ENCODE measurements around the gene MEIS2. TPM values are rescaled to one million over a fixed set of nuclear protein-coding genes. Genes with fewer than 3 reads are reported as not detected.

The MEIS2 gene
- total and polyA plus RNA-seq, 2 of the 13 experiments (the other 11 are each of a cell fraction or from before 2014, with no cell fraction given), result 10.7 to 12.4 TPM

- no peak for TF ChIP-seq DNMT3B (CRISPR knock-in tag; conservative IDR thresholded peaks at IDR 0.05)
- TF ChIP-seq RBAK (CRISPR knock-in tag; IDR thresholded peaks at IDR 0.05), result no peak
- TF ChIP-seq RFXANK (CRISPR knock-in tag; IDR thresholded peaks at IDR 0.05), result no peak
- TF ChIP-seq ZNF740 (CRISPR knock-in tag; IDR thresholded peaks at IDR 0.05), result no peak
- no peak for TF ChIP-seq KLF6 (CRISPR knock-in tag; IDR thresholded peaks at IDR 0.05)
- no peak for TF ChIP-seq RXRB (CRISPR knock-in tag; IDR thresholded peaks at IDR 0.05; ENCODE audit: borderline replicate concordance)
- TF ChIP-seq ATRX (CRISPR knock-in tag; IDR thresholded peaks at IDR 0.05; ENCODE audit: borderline replicate concordance), result no peak
- no peak for TF ChIP-seq ZNF713 (CRISPR knock-in tag; IDR thresholded peaks at IDR 0.05)
- no peak for TF ChIP-seq WIZ (CRISPR knock-in tag; IDR thresholded peaks at IDR 0.05)
- no peak for TF ChIP-seq ZZZ3 (CRISPR knock-in tag; IDR thresholded peaks at IDR 0.05; ENCODE audit: borderline replicate concordance)
- no peak for TF ChIP-seq ZFP36 (IDR thresholded peaks at IDR 0.05; ENCODE audit: borderline replicate concordance, low read depth, low read length, partially characterized antibody)
- no peak for TF ChIP-seq TBL1XR1 (IDR thresholded peaks at IDR 0.05; ENCODE audit: borderline replicate concordance, low read length, partially characterized antibody)
Measured at GRCh38 chr15:36894075-36894474, 206.3 kb downstream of the MEIS2 start (continued).

- CTCF ChIA-PET (ENCODE audit: low intra/inter-chr PET ratio, low total read pairs), result no interaction called here
- ATAC-seq (no peak), FAIRE-seq (no peak)
- TF ChIP-seq CEBPB (IDR thresholded peaks at IDR 0.05; ENCODE audit: borderline replicate concordance, low read depth, low read length), result no peak
- no peak for TF ChIP-seq PHF8 (CRISPR knock-in tag; IDR thresholded peaks at IDR 0.05)
- TF ChIP-seq SATB2 (CRISPR knock-in tag; IDR thresholded peaks at IDR 0.05), result no peak
- no peak for TF ChIP-seq ATF7 (IDR thresholded peaks at IDR 0.05)
- no peak for TF ChIP-seq ATF7 (CRISPR knock-in tag; IDR thresholded peaks at IDR 0.05)
- no peak for TF ChIP-seq SYNCRIP (IDR thresholded peaks at IDR 0.05; ENCODE audit: insufficient read depth, low read depth, low read length)
- no peak for TF ChIP-seq TERF1 (CRISPR knock-in tag; IDR thresholded peaks at IDR 0.05)
- TF ChIP-seq NFAT5 (CRISPR knock-in tag; IDR thresholded peaks at IDR 0.05), result no peak
Measured at GRCh38 chr15:36893276-36893675, 207.1 kb downstream of the MEIS2 start.

More at GRCh38 chr15:36893276-36893675, 207.1 kb downstream of the MEIS2 start:
- Histone ChIP-seq H3K27ac (ENCODE audit: extremely low read length, insufficient read depth, low read length) (no peak overlapping the region), H3K9ac (ENCODE audit: insufficient read depth, low read depth, low read length) (no peak overlapping the region), H3K4me1 (ENCODE audit: insufficient read depth, low read length) (peaks cover 4% of the 10 kb centered on the region), H2AFZ (ENCODE audit: low read length) (no peak overlapping the region), H3K27me3 (ENCODE audit: control insufficient read depth in 1 of 2, insufficient read depth in 2 of 2, low read length in 2 of 2) (no peaks in the 10 kb centered on the region), H3K79me2 (ENCODE audit: insufficient read depth, low read length) (no peaks in the 10 kb centered on the region), H3K4me2 (ENCODE audit: low read depth, low read length) (no peak overlapping the region), H3K9me3 (ENCODE audit: low read length) (no peaks in the 10 kb centered on the region), H3K4me3 (replicated peaks in 1 of 3; ENCODE audit: insufficient read depth in 1 of 3, low read depth in 2 of 3, low read length in 3 of 3) (no peak overlapping the region), H4K20me1 (ENCODE audit: insufficient read depth, low read length) (no peaks in the 10 kb centered on the region), H3K36me3 (replicated peaks in 1 of 2; ENCODE audit: control insufficient read depth in 1 of 2, insufficient read depth in 2 of 2, low read length in 2 of 2) (peaks cover 2 to 17% of the 10 kb centered on the region in 2 experiments; a peak in 3 of 5 replicates)
- intact Hi-C loops (cut with micrococcal nuclease; ENCODE audit: unreplicated experiment), result no loop called here
- no TSS peak for BruUV-seq (replicated peaks)
- in situ Hi-C loops (cut with HindIII; ENCODE audit: extremely low pct_ligation_motif_present, low pct_unique_long_range_greater_than_20kb), result loop anchor here (25.0 kb wide), 1 partner anchor 994 kb away; no protein-coding TSS in a partner anchor
- DNase-seq (ENCODE audit: low spot score), result no peak
- 93% methylated on average over 1 of the region's 1 CpG for WGBS (ENCODE audit: low lambda C conversion rate)
- POLR2A ChIA-PET, result no interaction called here

Data from HepG2 (cell line).